HG02938 (cell line): ENCODE measurements around the gene RBM4B.

Experiments
- ATAC-seq: cut with Tn5 transposase; IDR thresholded peaks from one replicate; pipeline ENCODE4 v1.9.1; 2021; ENCODE audit warnings: mild to moderate bottlenecking, moderate library complexity; ENCODE audit not compliant: unreplicated experiment

RBM4B gene

GRCh38 chr11:66707486-66707885 lies 29.8 kb upstream of the RBM4B start:
- ATAC-seq, result no peak

DNA sequence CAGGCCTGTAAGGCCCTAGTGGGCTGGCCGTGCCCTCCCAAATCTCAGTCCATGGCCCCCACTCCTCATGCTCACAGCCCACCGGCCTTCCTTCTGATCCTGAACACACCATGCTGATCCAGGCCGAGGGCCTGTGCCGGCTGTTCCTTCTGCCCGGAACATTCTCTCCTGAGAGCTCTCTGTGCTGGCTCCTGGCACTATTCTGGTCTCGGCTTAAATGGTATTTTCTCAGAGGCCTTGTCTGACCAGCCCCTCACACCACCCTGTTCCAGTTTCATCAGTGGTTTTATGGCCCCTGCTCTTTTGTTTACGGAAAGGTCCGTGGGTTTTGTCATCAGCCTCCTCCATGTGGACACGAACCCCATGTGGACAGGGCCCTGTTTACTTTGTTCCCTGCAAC lies 29.3 kb upstream of the RBM4B start:
- ATAC-seq, result no peak

DNA sequence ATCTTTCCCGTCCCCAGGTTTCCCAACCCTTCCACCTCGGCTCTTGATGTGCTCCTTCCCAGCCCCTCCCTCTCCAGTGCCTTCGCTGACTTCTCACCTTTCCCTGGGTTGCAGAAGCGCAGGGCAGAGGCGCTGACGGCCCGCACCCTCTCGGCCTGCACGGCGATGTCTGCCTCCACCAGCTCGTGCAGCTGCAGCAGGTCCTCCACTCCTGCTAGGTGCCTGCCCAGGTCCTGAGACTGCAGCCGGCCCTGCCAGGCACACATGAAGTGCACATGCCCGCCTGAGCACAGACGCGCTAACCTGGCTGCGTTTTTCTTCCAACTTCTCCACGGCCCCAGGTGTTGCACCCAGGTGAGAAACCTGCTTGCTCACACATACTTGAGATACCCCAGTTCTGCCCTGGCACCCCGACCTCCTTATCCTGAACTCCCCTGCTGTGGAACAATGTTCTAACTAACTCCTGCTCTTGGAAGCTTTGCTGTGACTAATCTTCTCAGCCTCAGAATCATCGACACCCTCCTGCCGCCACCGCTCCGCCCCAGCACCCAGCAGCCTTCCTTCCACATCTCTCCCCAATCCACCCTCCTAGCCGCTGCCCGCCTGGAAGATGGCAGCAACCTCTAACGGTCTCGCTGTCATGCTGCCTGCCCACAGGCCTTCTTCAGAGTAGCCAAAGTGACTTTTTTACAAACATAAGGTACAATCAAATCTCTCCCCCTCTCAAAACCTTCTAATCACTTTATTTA lies 28.1 kb upstream of the RBM4B start:
- no peak for ATAC-seq

DNA sequence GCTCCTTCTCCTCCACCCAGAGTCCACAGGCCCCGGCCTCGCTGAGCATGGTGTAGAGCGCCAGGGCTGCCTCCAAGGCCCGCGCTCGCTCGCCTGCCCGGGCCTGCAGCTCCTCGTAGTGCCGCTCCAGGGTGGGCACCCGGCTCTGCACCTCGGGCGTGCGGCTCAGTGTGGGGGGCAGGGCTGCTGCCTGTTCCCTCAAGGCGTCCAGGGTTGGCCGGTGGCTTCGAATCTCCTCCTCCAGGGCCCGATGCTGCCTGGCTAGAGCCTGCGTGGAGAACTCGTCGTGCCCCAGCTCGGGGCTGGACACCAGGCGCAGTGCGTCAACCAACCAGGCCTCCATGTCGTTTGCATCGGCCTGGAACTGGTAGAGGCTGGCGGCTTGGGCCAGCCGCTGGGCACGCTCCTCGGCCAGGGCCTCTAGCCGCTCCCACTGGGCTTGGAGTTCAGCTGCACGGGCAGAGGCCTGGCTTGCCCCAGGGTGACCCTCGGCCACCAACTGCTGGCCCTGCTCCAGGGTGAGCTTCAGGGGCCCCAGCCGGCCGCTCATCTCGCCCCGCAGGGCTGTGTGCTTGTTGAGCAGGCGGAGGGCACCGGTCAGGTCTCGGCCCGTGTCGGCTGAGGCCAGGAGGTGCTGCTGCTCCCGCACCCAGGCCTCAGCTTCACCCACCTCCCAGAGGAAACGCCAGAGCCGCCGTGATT lies 27.1 kb upstream of the RBM4B start:
- no peak for ATAC-seq

- no peak for ATAC-seq
Observed at GRCh38 chr11:66701432-66702240, 23.9 kb upstream of the RBM4B start.

GRCh38 chr11:66700742-66701141 lies 23.1 kb upstream of the RBM4B start:
- no peak for ATAC-seq

DNA sequence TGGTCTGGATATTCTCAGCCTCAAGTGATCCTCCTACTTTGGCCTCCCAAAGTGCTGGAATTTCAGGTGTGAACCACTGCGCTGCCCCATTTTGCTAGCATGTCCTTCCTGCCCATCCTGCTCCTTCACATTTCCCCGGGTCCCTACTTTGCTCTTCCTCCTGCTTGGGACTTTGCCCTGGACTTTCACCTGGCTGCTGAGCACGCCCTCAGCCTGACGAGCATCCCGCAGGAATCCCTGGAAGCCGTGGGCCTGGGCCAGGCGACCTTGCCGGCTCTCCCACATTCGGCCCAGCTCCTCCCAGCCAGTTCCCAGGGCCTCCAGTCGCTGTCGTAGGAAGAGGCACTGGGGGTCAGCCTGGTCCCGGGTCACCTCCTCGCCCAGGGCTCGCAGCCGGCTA lies 22.6 kb upstream of the RBM4B start:
- no peak for ATAC-seq

GRCh38 chr11:66698491-66698890 lies 20.8 kb upstream of the RBM4B start:
- ATAC-seq, result no peak

GRCh38 chr11:66697988-66698387 lies 20.3 kb upstream of the RBM4B start:
- ATAC-seq, result no peak

- ATAC-seq, result no peak
Observed at GRCh38 chr11:66696146-66696545, 18.5 kb upstream of the RBM4B start.

DNA sequence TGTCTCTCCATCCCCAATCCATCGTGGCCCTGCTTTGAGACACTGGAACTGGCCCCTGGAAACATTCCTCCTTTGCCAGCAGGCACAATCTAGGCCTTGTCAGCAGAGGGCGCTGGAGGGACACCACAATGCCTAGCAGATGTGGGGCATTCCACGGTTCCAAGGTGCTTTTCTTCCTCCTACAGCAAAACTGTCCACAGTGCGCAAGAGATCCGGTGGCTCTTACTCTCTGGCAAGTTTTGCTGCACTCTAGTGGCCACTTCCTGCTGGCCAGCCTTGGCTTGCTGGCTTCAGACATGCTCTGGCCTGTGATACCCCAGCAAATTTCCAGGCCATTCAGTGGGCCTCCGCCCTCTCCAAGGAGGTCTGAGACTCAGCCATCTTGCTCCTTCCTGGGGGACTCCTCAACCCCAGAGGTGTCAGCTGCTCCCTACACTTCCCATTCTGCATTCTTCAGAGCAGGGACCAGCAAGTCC lies 17.1 kb upstream of the RBM4B start:
- ATAC-seq, result no peak

DNA sequence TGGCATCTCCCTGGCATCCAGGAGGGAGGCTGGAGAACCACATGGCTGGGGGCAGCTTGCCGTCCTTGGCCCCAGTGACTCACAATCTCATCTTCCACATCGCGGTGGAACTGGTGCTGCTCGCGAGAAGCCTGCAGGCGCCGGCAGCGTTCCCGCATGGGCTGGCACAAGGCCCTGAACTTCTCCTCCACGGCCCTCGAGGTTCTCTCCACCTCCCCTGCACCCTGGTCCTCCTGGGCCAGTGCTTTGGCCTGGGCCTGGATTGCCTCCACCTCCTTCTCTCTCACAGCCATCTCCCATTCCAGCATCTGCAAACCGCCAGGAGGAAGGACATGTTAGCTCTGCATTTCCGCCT lies 16.3 kb upstream of the RBM4B start:
- ATAC-seq, result no peak

DNA sequence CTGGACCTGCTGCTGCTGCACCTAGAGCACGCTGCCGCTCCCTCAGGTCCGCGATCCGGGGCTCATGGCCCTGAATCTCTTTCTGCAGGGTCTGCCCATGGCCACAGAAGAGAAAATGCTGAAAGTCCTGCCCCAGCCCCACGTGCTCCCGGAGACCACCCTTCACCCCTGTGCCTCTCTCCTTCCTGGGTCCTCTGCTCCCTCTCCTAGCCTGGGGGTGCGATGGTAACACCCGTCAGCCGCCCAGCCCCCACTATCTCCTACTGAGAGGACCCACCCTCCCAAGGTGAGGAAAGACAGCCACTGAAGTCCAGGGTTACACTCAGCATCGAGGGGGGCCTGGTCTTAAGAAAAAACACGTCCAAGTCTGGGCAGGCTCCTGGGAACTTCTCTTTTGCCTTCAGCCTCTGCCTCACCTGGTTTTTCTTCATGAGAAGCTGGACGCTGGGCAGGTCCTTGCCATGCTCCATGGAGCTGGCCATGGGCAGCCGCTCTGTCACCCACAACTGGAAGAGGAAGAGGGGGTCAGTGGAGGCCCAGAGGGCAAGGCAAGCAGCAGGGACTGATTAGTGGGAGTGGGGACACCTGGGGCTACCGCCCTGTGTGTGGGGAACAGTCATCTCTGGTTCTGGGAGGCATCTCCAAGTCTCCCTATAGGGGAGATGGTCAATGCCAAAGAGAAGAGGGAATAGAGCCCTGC lies 15.8 kb upstream of the RBM4B start:
- no peak for ATAC-seq

- ATAC-seq, result no peak
Observed at GRCh38 chr11:66692871-66693331, 15.2 kb upstream of the RBM4B start.

- ATAC-seq, result no peak
Observed at GRCh38 chr11:66692446-66692845, 14.8 kb upstream of the RBM4B start.

DNA sequence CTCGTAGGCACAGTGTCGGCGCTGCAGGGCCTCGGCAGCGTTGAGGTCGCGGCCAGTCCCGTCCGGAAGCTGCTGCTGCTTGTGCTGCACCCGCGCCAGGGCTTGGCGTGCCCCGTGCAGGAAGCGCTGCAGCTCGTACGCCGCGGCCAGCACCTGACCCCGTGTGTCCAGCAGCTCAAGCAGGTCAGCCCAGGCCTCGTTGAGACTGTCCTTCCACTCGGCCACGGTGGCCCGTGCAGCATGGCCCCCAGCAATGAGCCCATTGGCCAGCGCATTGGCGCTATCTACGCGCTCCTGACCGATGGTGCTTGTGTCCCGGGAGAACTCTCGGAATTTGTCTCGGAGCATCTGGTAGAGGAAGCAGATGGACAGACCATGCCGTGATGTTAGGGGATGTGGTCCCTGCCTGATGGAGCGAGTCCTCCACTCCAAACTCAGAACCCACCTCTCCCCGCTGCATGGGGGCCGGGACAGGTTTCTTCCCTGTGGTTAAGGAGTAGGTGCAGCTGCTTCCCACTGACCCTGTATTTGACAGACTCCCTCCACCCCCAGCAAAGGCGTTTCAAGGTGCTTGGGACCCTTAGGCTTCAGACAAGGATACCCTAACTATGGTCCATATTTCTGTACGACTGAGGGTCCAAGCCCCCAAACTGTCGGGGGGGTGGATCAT lies 13.8 kb upstream of the RBM4B start:
- ATAC-seq, result no peak

GRCh38 chr11:66689661-66690590 lies 12.2 kb upstream of the RBM4B start:
- no peak for ATAC-seq

- ATAC-seq, result no peak
Observed at GRCh38 chr11:66688561-66689534, 11.2 kb upstream of the RBM4B start.
